HepG2 (cell line): Measurements from ENCODE around the gene SLC4A2. TPM values are rescaled to one million over a fixed set of nuclear protein-coding genes. Genes with fewer than 3 reads are reported as not detected.

Source experiments
- ATAC-seq: fragments of 200-7000 bp; cut with Tn5 transposase; 3 replicates; pipeline ENCODE4 v1.9.1; 2020; ENCODE audit warnings: mild to moderate bottlenecking, moderate library complexity
- BruUV-seq: library from RNA; stranded (reverse); fragments of 400-500 nt; replicated peaks from 2 replicates; lab custom pipeline; 2021; lab: Mats Ljungman, UMichigan
- CTCF ChIA-PET: fragments of 300-600 bp; formaldehyde crosslinking; extraction: SDS; loops from one replicate; lab custom pipeline; 2021; ENCODE audit warnings: low total read pairs, inconsistent platforms, low intra/inter-chr PET ratio; lab: Yijun Ruan, JAX
- POLR2A ChIA-PET: fragments of 350-600 bp; sonication (Branson Sonifier 250); formaldehyde crosslinking; loops from one replicate; lab custom pipeline; 2020; ENCODE audit warnings: antibody characterized with exemption, inconsistent platforms; lab: Yijun Ruan, JAX
- DNase-seq: peaks from one replicate; pipeline ENCODE4 v3.0.0-alpha.2; 2015; ENCODE audit warnings: low spot score
- FAIRE-seq: peaks from 3 replicates; lab custom pipeline; 2011; peaks lifted over from hg19 to GRCh38; lab: Jason Lieb, UNC
- H2AFZ ChIP-seq: one replicate; pipeline ENCODE4 v1.6.1; 2011; ENCODE audit warnings: low read length, inconsistent platforms
- H3K27ac ChIP-seq: fragments of 300-600 bp; 3 replicates; pipeline ENCODE4 v1.8.0; 2011; ENCODE audit warnings: mixed run types, mild to moderate bottlenecking, mixed read lengths, low read length, inconsistent platforms; ENCODE audit not compliant: insufficient read depth; ENCODE audit errors: extremely low read length
- H3K27me3 ChIP-seq, 2 experiments: fragments of 200-600 bp in 1 of 2; 2 replicates in 1 of 2; 3 replicates in 1 of 2; pipeline versions ENCODE4 v1.6.0 to v1.8.0; 2011; ENCODE audit warnings: low read length in 2 of 2, mild to moderate bottlenecking in 2 of 2, moderate library complexity in 2 of 2, inconsistent platforms in 1 of 2; ENCODE audit not compliant: insufficient read depth in 2 of 2, control insufficient read depth in 1 of 2
- H3K36me3 ChIP-seq, 2 experiments: fragments of 200-600 bp in 1 of 2; replicated peaks in 1 of 2; 2 replicates in 1 of 2; 3 replicates in 1 of 2; pipeline versions ENCODE4 v1.5.1 to v1.8.0; 2011; ENCODE audit warnings: low read length in 2 of 2, inconsistent platforms in 1 of 2; ENCODE audit not compliant: insufficient read depth in 2 of 2, control insufficient read depth in 1 of 2
- H3K4me1 ChIP-seq: 2 replicates; pipeline ENCODE4 v1.5.1; 2012; ENCODE audit warnings: low read length, inconsistent platforms; ENCODE audit not compliant: insufficient read depth
- H3K4me2 ChIP-seq: 2 replicates; pipeline ENCODE4 v1.6.0; 2011; ENCODE audit warnings: low read depth, low read length, inconsistent platforms
- H3K4me3 ChIP-seq, 3 experiments: fragments of 200-600 bp in 1 of 3; sonication (generic), shearing (Covaris generic) in 1 of 3; replicated peaks in 1 of 3; 2 replicates each; pipeline ENCODE4 v1.5.1; 2011 to 2016; ENCODE audit warnings: low read length in 3 of 3, inconsistent platforms in 2 of 3, low read depth in 2 of 3, mild to moderate bottlenecking in 2 of 3, control low read depth in 1 of 3, mixed read lengths in 1 of 3; ENCODE audit not compliant: insufficient read depth in 1 of 3
- H3K79me2 ChIP-seq: one replicate; pipeline ENCODE4 v1.6.1; 2011; ENCODE audit warnings: low read length, inconsistent platforms; ENCODE audit not compliant: insufficient read depth
- H3K9ac ChIP-seq: 2 replicates; pipeline ENCODE4 v1.6.0; 2011; ENCODE audit warnings: mild to moderate bottlenecking, low read depth, low read length, inconsistent platforms; ENCODE audit not compliant: insufficient read depth
- H3K9me3 ChIP-seq: 2 replicates; pipeline ENCODE4 v1.5.1; 2012; ENCODE audit warnings: mild to moderate bottlenecking, low read length
- H4K20me1 ChIP-seq: 2 replicates; pipeline ENCODE4 v1.6.0; 2011; ENCODE audit warnings: inconsistent platforms, mild to moderate bottlenecking, low read length, moderate library complexity; ENCODE audit not compliant: insufficient read depth
- AGO2 ChIP-seq: fragments of 200-400 bp; formaldehyde crosslinking; optimal IDR thresholded peaks from 2 replicates; pipeline ENCODE3; 2017; ENCODE audit warnings: mild to moderate bottlenecking, low read depth, low read length, moderate library complexity
- GATAD2A ChIP-seq: IDR thresholded peaks from 2 replicates; pipeline ENCODE4 v1.6.1; 2016
- NCOA2 ChIP-seq: sonication (generic); formaldehyde crosslinking; IDR thresholded peaks from 2 replicates; pipeline ENCODE4 v1.8.0; 2022; ENCODE audit warnings: inconsistent platforms
- STAT5B ChIP-seq: sonication (generic); formaldehyde crosslinking; IDR thresholded peaks from 2 replicates; pipeline ENCODE4 v1.4.0; 2020; ENCODE audit warnings: missing genetic modification reagents
- ZFP36L1 ChIP-seq: sonication (generic); formaldehyde crosslinking; IDR thresholded peaks from 2 replicates; pipeline ENCODE4 v1.8.0; 2022; ENCODE audit warnings: mild to moderate bottlenecking, missing genetic modification reagents, moderate library complexity
- ZNF572 ChIP-seq: sonication (generic); formaldehyde crosslinking; IDR thresholded peaks from 2 replicates; pipeline ENCODE4 v1.5.1; 2020; ENCODE audit warnings: mild to moderate bottlenecking, missing genetic modification reagents
- ZNF607 ChIP-seq: sonication (generic); formaldehyde crosslinking; IDR thresholded peaks from 2 replicates; pipeline ENCODE4 v1.5.1; 2020; ENCODE audit warnings: missing genetic modification reagents, mild to moderate bottlenecking, borderline replicate concordance
- WGBS: methylation state at CpG from one replicate; pipeline ENCODE4 v1.1.6; 2017; ENCODE audit warnings: low lambda C conversion rate; 5-methylcytosine and 5-hydroxymethylcytosine counted together
- in situ Hi-C: cut with HindIII; loops from 2 replicates; pipeline ENCODE4 v1.10.0; 2017; ENCODE audit warnings: low pct_unique_long_range_greater_than_20kb; ENCODE audit not compliant: extremely low pct_ligation_motif_present
- intact Hi-C: fragments of 100-400 bp; cut with micrococcal nuclease; formaldehyde crosslinking; loops from one replicate; pipeline ENCODE4 v1.10.0; 2022; ENCODE audit not compliant: unreplicated experiment
- polyA plus RNA-seq, 8 experiments: library from polyadenylated mRNA; depleted of rRNA in 3 of 8; stranded (reverse) in 7 of 8; unstranded in 1 of 8; fragments of >200 nt; fragmentation: Illumina TruSeq in 4 of 8; extraction: Trizol in 4 of 8; gene quantifications; 2 replicates each; pipeline versions ENCODE4 v1.2.1 to v1.2.3, GENCODE V29; 2011 to 2016; ENCODE audit warnings: low read depth in 4 of 8, missing spikeins in 1 of 8, mixed read lengths in 1 of 8; ENCODE audit not compliant: insufficient read depth in 1 of 8
- total RNA-seq, 5 experiments: library from RNA; depleted of rRNA; stranded (reverse); fragments of >200 nt; fragmentation: Illumina TruSeq; extraction: Trizol; gene quantifications; 2 replicates each; pipeline ENCODE4 v1.2.3, GENCODE V29; 2016; ENCODE audit warnings: low read depth in 1 of 5
- TF ChIP-seq, protein P1 (sequence below): sonication (generic); formaldehyde crosslinking; IDR thresholded peaks from 2 replicates; pipeline ENCODE4 v1.5.0; 2020; ENCODE audit warnings: missing genetic modification reagents

Gene SLC4A2
- total and polyA plus RNA-seq, 2 of the 13 experiments (the other 11 are each of a cell fraction or from before 2014, with no cell fraction given): 51.9 to 73.4 TPM

DNA sequence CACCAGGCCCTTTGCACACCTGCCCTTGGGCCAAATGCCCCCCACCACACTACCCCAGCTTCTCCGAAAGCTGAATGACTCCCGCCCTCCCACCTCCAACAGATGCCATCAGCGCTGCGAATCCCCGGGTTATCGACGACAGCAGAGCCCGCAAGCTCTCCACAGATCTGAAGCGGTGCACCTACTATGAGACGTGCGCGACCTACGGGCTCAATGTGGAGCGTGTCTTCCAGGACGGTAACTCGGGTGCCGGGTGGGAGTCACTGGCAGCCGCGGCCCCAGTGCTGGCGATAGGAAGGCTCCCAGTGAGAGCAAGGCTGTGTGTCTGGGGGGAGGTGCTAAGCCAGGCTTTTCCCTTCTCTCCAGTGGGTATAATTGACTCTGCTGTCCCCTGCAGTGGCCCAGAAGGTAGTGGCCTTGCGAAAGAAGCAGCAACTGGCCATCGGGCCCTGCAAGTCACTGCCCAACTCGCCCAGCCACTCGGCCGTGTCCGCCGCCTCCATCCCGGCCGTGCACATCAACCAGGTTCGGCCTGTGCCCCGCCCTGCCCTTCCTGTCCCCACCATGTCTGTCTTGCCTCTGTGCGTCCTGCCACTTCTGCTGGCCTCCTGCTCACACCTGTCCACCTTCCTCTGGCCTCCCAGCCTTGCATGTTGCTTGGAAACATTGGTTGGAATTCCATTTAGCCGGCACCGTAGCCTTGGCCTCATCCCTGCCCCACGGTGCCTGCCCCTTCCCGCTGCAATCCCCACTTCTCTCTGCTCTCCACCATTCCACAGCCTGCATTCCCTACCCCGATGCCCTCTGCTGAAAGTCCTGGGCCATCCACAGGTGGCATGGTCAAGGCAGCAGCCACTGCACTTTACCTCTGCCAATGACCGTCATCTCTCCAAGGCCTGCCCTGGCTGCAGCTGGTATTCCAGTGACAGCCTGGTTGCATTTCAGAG is 59.0 kb downstream of the SLC4A2 start:
- Histone ChIP-seq H2AFZ (no peak overlapping the region), H3K4me1 (no peaks in the 10 kb centered on the region), H4K20me1 (peaks cover 12% of the 10 kb centered on the region; the same call in 1 of the 2 replicates), H3K9me3 (no peaks in the 10 kb centered on the region), H3K27me3 (no peaks in the 10 kb centered on the region), H3K9ac (no peak overlapping the region), H3K4me3 (no peak overlapping the region), H3K36me3 (peaks cover 20 to 51% of the 10 kb centered on the region in 2 experiments; a peak in 4 of 5 replicates), H3K4me2 (no peak overlapping the region), H3K27ac (no peak overlapping the region), H3K79me2 (peaks cover 8% of the 10 kb centered on the region)
- POLR2A ChIA-PET: no interaction called here
- in situ Hi-C loops: no loop called here
- FAIRE-seq (no peak), ATAC-seq (no peak), DNase-seq (no peak)
- intact Hi-C loops: no loop called here
- CTCF ChIA-PET: no interaction called here
- no peak for TF ChIP-seq NCOA2 (CRISPR knock-in tag)
- TF ChIP-seq GATAD2A: no peak
- TF ChIP-seq ZNF572 (CRISPR knock-in tag): no peak
- TF ChIP-seq, protein P1, sequence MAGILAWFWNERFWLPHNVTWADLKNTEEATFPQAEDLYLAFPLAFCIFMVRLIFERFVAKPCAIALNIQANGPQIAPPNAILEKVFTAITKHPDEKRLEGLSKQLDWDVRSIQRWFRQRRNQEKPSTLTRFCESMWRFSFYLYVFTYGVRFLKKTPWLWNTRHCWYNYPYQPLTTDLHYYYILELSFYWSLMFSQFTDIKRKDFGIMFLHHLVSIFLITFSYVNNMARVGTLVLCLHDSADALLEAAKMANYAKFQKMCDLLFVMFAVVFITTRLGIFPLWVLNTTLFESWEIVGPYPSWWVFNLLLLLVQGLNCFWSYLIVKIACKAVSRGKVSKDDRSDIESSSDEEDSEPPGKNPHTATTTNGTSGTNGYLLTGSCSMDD (CRISPR knock-in tag): no peak
- TF ChIP-seq ZNF607 (CRISPR knock-in tag): no peak
- peak; percentile 22 for TF ChIP-seq AGO2
- TF ChIP-seq STAT5B (CRISPR knock-in tag): no peak
- TF ChIP-seq ZFP36L1 (CRISPR knock-in tag): no peak
- 96% methylated on average over 23 of the region's 38 CpGs for WGBS
- BruUV-seq: no TSS peak
